ENCODE data around the gene KHDRBS2. TPM values are rescaled to one million over a fixed set of nuclear protein-coding genes. Genes with fewer than 3 reads are reported as not detected.

Gene KHDRBS2
- polyA plus RNA-seq, 1 donor (not counting 4 experiments of a cell fraction or from before 2014, with no cell fraction given) = not detected

DNA sequence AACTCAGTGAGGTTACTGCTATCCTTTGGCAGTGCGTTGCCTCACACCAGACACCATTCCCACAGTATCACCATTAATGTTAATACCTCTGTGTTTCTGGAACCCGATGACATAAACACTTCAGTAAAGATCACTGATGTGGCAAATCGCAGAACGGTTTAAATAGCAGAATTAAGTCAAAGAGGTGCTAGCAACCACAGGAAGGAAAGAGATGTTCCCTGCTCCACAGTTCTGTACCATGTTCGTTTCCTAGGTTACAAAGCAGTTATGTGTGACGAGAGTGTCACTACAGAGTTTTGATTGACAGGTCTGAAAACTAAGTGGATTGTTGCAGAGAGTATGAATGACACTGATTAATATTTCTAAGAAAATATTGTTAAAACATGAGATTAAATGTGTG is 272.3 kb downstream of the KHDRBS2 start:
- no peak for FAIRE-seq
- Histone ChIP-seq H3K36me3 (ENCODE audit: control insufficient read depth in 2 of 2, extremely low read depth in 1 of 2, insufficient read depth in 2 of 2, low read length in 2 of 2) (no peaks in the 10 kb centered on the region), H3K4me2 (ENCODE audit: control insufficient read depth, extremely low read depth, insufficient read depth, low read depth, low read length) (no peak overlapping the region), H3K27ac (ENCODE audit: control insufficient read depth, insufficient read depth, low read length) (no peak overlapping the region), H3K79me2 (ENCODE audit: control insufficient read depth, insufficient read depth, low read length) (no peaks in the 10 kb centered on the region), H3K9ac (ENCODE audit: control insufficient read depth, extremely low read depth, insufficient read depth, low read length) (no peak overlapping the region), H3K9me1 (ENCODE audit: control insufficient read depth, extremely low read depth, insufficient read depth, low read length) (no peaks in the 10 kb centered on the region), H4K20me1 (ENCODE audit: control insufficient read depth, extremely low read depth, insufficient read depth, low read length) (no peaks in the 10 kb centered on the region), H3K4me3 (ENCODE audit: control insufficient read depth in 2 of 3, extremely low read depth in 1 of 3, insufficient read depth in 2 of 3, low read depth in 1 of 3, low read length in 3 of 3) (no peak overlapping the region), H3K4me1 (ENCODE audit: control insufficient read depth, extremely low read depth, insufficient read depth, low read length) (no peaks in the 10 kb centered on the region), H3K27me3 (ENCODE audit: control insufficient read depth, extremely low read depth, insufficient read depth, low read length) (no peaks in the 10 kb centered on the region), H3K9me3 (ENCODE audit: control insufficient read depth, low read depth, low read length) (no peaks in the 10 kb centered on the region), H2AFZ (ENCODE audit: control insufficient read depth, low read length) (no peak overlapping the region)
- no peak for TF ChIP-seq EZH2 (IDR thresholded peaks at IDR 0.05; ENCODE audit: low read length)
- TF ChIP-seq, protein P1, sequence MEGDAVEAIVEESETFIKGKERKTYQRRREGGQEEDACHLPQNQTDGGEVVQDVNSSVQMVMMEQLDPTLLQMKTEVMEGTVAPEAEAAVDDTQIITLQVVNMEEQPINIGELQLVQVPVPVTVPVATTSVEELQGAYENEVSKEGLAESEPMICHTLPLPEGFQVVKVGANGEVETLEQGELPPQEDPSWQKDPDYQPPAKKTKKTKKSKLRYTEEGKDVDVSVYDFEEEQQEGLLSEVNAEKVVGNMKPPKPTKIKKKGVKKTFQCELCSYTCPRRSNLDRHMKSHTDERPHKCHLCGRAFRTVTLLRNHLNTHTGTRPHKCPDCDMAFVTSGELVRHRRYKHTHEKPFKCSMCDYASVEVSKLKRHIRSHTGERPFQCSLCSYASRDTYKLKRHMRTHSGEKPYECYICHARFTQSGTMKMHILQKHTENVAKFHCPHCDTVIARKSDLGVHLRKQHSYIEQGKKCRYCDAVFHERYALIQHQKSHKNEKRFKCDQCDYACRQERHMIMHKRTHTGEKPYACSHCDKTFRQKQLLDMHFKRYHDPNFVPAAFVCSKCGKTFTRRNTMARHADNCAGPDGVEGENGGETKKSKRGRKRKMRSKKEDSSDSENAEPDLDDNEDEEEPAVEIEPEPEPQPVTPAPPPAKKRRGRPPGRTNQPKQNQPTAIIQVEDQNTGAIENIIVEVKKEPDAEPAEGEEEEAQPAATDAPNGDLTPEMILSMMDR (optimal IDR thresholded peaks at IDR 0.05 in 1 of 3, IDR thresholded peaks at IDR 0.05 in 1 of 3, conservative IDR thresholded peaks at IDR 0.05 in 1 of 3; ENCODE audit: extremely low read depth in 1 of 3, insufficient read depth in 2 of 3, low read length in 3 of 3) = no peak
- dilution Hi-C loops (cut with MboI; ENCODE audit: extremely low pct_ligation_motif_present, low sequenced_read_pairs) = no loop called here
- no peak for DNase-seq (ENCODE audit: low read depth, low spot score)

DNA sequence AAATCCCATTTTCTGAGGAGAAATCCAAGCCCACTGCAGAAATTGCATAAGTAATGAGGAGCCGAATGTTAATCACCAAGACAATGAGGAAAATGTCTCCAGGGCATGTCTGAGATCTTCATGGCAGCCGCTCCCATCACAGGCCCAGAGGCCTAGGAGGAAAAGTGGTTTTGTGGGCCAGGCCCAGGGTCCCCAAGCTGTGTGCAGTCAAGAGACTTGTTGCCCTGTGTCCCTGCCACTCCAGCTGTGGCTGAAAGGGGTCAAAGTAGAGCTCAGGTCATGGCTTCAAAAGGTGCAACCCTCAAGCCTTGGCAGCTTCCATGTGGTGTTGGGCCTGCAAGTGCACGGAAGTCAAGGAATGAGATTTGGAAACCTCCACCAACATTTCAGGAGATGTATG is 276.6 kb downstream of the KHDRBS2 start:
- no peak overlapping the region for H3K4me2 ChIP-seq (ENCODE audit: control insufficient read depth, extremely low read depth, insufficient read depth, low read depth, low read length)
- no peaks in the 10 kb centered on the region for H3K4me1 ChIP-seq (ENCODE audit: control insufficient read depth, extremely low read depth, insufficient read depth, low read length)
- no peaks in the 10 kb centered on the region for H4K20me1 ChIP-seq (ENCODE audit: control insufficient read depth, extremely low read depth, insufficient read depth, low read length)
- no peaks in the 10 kb centered on the region for H3K79me2 ChIP-seq (ENCODE audit: control insufficient read depth, insufficient read depth, low read length)
- no peak overlapping the region for H3K27ac ChIP-seq (ENCODE audit: control insufficient read depth, insufficient read depth, low read length)
- no peak overlapping the region for H2AFZ ChIP-seq (ENCODE audit: control insufficient read depth, low read length)
- H3K9me1 ChIP-seq (ENCODE audit: control insufficient read depth, extremely low read depth, insufficient read depth, low read length) = no peaks in the 10 kb centered on the region
- DNase-seq (ENCODE audit: low read depth, low spot score) = no peak
- H3K9me3 ChIP-seq (ENCODE audit: control insufficient read depth, low read depth, low read length) = no peaks in the 10 kb centered on the region
- TF ChIP-seq, protein P1 (optimal IDR thresholded peaks at IDR 0.05 in 1 of 3, IDR thresholded peaks at IDR 0.05 in 1 of 3, conservative IDR thresholded peaks at IDR 0.05 in 1 of 3; ENCODE audit: extremely low read depth in 1 of 3, insufficient read depth in 2 of 3, low read length in 3 of 3) = no peak
- no peak overlapping the region for H3K4me3 ChIP-seq (ENCODE audit: control insufficient read depth in 2 of 3, extremely low read depth in 1 of 3, insufficient read depth in 2 of 3, low read depth in 1 of 3, low read length in 3 of 3)
- H3K9ac ChIP-seq (ENCODE audit: control insufficient read depth, extremely low read depth, insufficient read depth, low read length) = no peak overlapping the region
- FAIRE-seq = no peak
- dilution Hi-C loops (cut with MboI; ENCODE audit: extremely low pct_ligation_motif_present, low sequenced_read_pairs) = no loop called here
- no peaks in the 10 kb centered on the region for H3K36me3 ChIP-seq (ENCODE audit: control insufficient read depth in 2 of 2, extremely low read depth in 1 of 2, insufficient read depth in 2 of 2, low read length in 2 of 2)
- H3K27me3 ChIP-seq (ENCODE audit: control insufficient read depth, extremely low read depth, insufficient read depth, low read length) = no peaks in the 10 kb centered on the region
